ENCODE data around the gene PLB1.

The PLB1 gene, protein sequence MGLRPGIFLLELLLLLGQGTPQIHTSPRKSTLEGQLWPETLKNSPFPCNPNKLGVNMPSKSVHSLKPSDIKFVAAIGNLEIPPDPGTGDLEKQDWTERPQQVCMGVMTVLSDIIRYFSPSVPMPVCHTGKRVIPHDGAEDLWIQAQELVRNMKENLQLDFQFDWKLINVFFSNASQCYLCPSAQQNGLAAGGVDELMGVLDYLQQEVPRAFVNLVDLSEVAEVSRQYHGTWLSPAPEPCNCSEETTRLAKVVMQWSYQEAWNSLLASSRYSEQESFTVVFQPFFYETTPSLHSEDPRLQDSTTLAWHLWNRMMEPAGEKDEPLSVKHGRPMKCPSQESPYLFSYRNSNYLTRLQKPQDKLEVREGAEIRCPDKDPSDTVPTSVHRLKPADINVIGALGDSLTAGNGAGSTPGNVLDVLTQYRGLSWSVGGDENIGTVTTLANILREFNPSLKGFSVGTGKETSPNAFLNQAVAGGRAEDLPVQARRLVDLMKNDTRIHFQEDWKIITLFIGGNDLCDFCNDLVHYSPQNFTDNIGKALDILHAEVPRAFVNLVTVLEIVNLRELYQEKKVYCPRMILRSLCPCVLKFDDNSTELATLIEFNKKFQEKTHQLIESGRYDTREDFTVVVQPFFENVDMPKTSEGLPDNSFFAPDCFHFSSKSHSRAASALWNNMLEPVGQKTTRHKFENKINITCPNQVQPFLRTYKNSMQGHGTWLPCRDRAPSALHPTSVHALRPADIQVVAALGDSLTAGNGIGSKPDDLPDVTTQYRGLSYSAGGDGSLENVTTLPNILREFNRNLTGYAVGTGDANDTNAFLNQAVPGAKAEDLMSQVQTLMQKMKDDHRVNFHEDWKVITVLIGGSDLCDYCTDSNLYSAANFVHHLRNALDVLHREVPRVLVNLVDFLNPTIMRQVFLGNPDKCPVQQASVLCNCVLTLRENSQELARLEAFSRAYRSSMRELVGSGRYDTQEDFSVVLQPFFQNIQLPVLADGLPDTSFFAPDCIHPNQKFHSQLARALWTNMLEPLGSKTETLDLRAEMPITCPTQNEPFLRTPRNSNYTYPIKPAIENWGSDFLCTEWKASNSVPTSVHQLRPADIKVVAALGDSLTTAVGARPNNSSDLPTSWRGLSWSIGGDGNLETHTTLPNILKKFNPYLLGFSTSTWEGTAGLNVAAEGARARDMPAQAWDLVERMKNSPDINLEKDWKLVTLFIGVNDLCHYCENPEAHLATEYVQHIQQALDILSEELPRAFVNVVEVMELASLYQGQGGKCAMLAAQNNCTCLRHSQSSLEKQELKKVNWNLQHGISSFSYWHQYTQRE (N-terminal part only)

DNA sequence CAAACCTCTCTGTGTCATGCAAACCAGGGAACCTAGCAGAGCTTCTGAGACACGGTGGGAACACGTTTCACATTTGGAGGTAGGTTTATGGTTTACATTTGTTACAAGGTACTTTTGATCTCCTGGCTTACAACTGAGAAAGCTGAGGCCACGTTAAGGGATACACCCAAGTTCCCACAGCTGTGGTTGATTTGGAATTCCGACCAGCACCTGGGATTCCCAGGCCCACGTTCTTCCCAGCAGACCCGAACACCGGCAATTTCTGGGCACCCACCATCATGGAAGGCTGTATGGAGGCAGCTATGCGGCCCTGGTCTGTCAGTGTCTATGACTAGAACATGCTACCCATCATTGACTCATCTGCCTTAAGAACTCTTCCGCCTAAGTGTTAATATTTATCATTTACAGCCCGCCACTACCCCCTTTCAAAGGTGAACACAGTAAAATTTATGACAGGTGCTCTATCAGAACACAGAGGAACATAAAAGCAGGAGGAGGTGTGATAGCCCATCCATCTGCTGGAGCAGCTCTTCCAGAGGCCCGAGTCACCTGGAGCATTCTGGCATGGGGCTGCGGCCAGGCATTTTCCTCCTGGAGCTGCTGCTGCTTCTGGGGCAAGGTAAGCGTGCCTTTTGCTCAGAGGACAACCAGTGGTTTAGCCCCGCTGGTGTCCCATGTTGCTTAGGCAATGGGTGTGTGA, at the start of gene PLB1:
Gene PLB1 (plus strand): TSS at position 510 of the 700 bp plus-strand sequence. CDS start 55 bp downstream, at position 565.
- DNase-seq (ENCODE audit: low spot score): no peak

DNA sequence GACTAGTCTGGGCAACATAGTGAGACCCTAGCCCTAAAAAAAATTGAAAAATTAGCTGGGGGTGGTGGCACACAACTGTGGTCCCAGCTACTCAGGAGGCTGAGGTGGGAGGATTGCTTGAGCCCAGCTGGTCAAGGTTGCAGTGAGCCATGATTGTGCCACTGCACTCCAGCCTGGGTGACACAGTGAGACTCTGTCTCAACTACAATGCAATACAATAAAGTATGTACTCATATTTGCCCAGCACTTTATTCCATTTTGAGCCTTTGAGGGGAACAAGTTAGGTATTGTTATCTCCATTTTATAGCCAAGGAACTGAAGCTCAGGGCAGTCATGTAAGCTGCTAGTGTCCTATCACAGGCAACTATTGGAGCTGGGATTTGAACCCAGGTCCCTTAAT, 49.3 kb upstream of the PLB1 start:
- no peak for DNase-seq (ENCODE audit: low spot score)

DNA sequence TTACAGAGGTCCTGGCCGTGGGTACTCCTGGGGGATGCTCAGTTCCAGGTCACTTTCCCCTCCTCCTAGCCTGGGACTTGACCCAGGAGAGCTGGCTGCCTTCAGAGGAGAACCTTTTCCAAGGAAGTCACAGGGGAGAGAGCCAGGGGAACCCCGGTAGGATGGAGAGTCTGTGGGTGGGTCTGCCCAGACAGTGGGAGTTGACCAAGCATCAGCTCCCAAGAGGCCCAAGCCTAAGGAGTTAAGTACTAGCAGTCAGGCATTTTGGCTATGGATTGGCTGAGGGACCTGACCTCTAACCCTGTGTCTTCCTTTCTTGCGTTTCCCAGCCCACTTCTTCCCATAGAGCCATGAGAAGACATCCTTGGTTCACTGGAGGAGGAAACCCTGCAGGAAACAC, 48.8 kb upstream of the PLB1 start:
- no peak for DNase-seq (ENCODE audit: low spot score)

DNA sequence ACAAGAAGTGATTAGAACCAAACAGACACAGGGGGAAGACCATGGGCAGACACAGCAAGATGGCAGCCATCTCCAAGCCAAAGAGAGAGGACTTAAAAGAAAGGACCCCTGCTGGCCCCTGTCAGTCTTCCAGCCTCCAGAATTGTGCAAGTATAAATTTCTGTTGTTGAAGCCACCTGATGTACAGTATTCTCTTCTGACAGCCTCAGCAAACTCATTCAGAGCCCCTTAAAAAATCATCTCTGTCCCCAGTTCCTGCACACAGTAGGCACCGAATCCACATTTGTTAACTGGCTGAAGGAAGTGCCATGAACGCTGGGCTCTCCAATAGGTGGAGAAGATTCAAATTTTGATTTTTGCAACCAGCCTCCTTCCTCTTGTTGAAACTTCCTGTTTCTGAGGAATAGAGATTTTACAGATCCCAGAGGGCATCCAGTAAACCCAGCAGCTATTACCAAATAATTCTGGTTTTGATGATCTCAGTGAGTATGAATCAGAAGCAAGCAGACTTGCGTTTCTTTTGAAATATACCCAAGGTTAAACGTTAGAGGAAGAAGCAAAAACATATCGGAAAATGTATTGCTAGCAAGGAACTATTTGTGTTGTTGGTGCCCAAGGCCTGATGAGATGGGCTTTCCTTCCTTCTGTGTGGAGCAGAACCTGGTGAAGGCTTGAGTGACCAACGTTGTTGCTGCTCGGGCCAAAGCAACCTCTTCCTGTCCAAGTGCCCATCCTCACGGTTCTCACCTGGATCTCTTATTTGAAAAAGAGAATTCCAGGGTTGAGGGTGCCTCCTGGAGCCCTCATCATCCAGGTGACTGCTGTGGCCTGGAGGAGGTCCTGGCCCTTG, 47.7 kb upstream of the PLB1 start:
- DNase-seq (ENCODE audit: low spot score): no peak

DNA sequence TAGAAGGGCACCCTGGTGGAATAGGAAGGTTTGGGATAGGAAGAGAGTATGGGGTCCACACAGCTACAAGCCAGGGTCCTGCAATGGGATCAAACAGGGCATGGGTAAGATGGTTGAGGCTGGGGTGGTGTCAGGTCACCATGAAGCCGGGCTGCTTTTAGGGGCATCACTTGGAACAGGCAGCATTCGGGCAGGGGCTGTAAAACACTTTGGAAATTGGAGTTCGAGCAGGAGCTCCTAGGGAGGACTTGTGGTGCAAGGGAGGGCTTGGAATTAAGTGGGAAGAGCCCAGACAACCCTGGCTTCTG, 47.1 kb upstream of the PLB1 start:
- DNase-seq (ENCODE audit: low spot score): no peak

DNA sequence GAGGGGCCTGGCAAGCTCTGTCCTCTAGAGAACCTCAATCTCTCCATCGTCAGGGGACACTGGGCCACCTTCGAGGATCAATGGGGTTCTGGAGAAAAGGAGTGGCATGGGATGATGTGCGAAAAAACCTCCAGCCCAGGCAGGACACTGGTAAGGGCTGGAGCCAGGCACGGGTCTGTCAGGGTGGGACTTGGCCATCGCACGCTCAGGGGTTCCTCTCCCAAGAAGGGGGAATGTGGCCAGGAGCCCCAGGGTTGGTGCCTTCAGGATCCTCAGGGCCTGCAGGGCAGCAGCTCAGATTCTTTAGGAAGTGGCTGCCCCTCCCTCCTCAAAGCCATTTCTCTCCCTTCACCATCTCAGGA, 46.8 kb upstream of the PLB1 start:
- no peak for DNase-seq (ENCODE audit: low spot score)

DNA sequence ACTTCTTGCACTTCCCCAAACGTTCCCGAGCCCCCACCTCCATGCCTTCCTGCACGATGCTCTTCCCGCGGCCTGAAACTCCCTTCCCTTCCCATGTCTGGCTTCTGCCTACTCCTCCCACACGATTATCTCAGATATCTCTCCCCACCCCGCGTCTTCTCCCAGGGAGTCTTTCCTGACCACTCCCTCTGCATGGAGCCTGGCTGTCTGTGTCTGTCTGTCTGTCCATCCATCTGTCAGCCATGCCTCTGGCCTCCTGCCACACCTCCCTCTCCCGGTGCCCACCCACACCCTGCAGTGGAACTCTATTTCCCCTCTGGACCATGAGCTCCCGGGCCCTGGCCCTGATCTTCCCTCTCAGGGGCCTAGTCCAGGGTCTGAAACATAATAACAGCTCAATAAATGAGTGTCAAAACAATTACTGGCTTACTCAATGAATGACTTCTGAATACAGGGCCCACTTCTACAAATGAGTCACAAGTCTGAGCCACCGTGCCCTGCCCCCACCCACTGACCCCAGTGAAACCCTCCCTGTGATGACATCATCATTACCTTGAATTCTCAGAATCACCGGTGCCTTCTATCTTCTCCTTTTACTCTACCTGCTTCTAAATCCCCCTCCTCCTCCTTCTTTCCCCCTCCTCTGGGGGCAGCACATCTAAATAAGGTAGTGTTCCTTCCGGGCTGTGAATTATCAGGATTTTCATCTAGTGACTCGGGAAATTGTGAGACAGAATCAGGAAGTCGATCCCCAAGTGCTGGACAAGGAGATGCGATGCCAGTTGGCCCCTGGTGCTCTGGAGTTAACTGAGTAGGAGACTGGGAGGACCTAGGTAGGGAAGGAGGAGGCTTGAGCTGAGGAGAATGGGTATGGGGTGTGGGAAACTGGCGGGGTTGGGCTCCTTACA, 46.1 kb upstream of the PLB1 start:
- DNase-seq (ENCODE audit: low spot score): no peak

DNA sequence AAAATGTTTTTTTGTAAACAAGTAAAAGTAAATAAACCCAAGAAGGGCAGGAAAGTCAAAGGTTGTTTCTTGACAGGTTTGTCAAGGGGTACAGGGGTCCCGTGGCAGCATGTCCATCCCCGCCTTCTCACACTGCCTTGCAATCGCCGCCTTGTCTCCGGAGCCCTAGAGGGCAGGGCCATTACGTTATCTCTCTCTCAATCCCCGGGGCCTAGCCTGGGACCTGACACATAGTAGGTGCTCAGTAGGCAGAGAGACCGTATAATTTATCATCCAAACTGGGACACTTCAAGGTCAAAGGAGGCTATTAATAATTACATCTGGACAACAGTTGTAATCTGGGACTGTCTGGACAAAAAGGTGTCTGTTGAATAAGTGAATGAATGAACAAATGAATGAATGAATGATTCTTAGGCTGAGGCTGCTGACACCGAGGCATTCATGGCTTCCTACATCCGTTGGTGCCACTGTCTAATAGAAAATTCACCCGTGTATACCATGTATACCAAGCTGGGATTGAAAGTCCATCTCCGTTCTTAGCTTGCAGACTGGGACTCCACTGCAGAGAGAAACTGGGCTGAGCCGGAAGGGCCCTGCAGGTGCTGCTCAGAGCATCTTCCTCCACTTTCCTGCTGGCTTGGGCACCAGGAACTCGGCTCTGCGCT, 44.8 kb upstream of the PLB1 start:
- DNase-seq (ENCODE audit: low spot score): no peak

DNA sequence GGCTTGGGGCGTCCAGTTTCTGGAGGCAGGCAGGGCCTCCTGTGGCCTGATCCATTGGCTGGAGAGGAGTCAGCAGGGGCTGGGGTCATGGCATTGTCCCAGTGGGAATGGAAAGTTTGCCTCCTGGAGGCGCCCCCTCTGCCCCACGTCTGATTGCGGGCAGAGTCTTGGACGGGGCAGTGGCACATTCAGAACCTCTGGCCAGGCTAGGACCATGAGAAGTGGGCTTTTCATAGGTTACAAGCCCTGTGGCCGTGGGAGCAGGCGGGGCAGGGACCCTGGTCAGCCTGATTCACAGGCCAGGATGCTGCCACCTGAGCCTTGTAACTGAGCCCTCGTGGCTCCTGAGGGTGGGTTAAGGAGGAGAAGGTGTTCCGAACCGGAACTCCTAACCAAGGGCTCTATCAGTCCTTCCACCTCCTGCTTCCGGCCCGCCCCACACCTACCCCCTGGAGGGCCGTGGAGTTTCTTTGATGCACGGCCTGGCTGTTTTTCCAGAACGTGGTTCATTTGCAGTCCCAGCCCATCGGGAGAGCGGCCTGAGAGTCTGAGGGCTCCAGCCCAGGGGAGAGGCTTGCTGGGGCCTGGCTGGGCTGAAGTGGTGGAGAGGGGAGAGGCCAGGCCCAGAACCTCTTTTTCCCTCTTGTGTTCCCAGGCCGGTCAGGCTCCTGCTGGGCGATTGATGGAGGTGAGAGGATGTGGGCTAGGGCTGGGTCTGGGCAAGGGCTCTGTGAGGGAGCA, 43.9 kb upstream of the PLB1 start:
- DNase-seq (ENCODE audit: low spot score): no peak

DNA sequence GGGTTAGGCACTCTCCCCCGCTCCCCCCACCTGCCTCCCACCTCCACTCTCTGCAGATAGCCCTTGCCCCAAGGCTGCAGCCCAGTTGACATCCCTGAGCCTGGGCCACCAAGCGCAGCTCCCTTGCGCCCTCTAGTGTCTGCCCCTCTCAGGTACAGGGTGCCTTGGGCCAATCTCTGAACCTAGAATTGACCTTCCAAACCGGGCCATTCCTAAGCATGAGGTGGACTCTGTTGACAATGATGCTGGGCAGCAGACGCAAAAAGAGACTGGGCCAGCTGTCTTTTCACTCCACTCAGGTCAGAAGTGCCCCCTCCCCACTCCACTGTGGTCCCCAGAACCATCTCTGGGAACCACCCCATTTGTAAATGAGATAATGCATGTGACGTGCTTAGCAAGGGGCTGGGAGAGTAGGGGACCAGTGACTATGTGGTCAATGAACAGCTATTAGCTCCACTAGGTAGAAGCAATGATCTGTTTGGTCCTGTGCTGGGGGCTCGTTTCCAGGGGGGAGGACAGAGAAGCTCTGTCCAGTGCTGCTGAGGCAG, 43.3 kb upstream of the PLB1 start:
- peak; percentile 67 for DNase-seq (ENCODE audit: low spot score)

DNA sequence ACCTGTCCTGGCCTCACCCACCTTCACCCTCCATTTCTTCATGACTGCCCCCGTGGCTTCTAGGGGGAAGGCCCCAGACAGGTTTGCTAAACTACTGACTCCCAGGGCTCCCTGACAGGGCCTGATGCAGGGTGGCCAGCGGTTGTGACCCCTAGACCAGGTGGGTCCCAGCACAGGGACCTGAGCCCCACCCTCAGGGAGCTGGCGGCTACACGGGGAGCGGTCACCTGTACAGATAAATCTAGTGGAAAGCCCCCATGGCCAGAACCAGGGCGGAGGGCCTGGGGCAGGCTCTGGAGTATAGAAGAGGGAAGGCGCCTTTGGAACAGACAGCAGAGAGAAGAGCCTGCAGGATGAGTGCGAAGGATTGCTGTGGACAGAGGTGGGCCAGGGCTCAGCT, 42.5 kb upstream of the PLB1 start:
- no peak for DNase-seq (ENCODE audit: low spot score)

DNA sequence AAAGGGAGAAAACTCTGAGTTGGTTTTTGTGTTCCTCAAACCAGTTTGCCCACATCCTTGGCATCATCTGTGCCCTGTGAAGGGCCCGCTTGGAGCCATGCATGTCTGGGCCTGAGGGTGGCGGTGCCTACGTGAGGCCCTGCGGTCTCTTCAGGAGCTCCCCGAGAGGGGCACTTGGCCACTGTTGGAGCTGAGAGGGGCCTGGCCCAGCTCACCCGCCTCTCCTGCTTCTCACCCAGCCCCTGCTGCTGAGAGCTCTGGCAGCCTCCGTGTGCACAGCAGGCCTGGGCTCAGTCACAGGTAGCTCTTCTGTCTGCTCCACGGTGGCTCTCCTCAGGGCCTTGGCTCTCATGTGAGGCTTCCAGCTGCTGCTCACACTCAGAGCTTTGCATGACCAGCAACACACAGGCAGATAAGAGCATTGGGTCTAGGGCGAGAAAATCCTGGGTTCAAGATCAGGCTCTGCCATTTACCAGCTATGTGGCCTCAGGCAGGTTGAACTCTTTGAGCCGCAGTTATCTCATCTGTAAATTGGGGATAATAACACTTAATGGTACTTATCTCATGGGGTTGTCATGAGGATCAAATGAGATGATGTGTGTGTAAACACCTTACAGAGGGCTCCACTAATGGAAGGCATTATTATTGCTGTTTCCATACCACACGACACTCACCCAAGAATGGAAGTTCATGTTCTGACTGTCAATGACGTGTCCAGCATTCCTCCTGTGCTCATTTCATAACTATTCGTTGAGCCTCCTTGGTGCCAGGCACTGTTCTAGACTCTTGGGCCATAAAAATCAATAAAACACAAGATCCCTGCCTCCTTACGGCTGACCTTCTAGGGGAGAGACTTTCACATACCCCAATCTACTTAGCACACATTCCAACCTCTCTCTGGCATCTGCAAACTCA, 41.6 kb upstream of the PLB1 start:
- DNase-seq (ENCODE audit: low spot score): no peak

DNA sequence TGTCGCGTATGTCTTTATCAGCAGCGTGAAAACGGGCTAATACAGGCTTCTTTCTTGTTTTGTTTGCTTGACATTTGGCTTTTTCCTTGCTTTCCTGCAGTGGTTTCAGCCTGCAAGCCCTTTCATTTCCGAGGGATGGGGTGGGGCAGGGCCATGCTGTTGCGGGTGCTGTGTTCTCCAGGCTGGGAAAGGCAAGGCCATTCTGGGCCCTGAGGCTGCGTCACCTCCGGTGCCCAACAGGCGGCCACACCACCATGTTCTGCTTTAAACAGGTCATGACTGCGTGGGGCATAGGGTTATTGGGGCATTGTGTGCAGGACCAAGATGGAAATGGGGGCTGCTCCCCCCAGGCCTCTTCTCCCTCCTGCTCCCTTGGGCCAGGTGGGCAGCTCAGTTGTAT, 38.6 kb upstream of the PLB1 start:
- no peak for DNase-seq (ENCODE audit: low spot score)

DNA sequence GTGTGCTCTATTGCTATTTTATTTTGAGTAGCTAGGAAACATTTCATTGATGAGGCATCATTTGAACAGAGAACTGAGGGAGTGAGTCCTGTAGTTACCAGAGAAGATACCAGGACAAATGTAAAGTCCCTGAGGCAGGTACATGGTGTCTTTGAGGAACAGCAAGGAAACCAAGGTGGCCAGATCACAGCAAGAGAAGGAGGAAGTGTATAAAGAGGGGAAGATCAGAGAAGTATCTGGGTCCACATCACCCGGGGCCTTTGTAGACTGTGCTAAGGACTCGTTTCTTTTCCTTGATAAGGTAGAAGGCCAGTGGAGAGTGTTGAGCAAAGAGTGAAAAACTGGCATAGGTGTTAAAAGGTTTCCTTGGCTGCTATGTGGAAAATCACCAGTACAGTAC, 34.8 kb upstream of the PLB1 start:
- no peak for DNase-seq (ENCODE audit: low spot score)

DNA sequence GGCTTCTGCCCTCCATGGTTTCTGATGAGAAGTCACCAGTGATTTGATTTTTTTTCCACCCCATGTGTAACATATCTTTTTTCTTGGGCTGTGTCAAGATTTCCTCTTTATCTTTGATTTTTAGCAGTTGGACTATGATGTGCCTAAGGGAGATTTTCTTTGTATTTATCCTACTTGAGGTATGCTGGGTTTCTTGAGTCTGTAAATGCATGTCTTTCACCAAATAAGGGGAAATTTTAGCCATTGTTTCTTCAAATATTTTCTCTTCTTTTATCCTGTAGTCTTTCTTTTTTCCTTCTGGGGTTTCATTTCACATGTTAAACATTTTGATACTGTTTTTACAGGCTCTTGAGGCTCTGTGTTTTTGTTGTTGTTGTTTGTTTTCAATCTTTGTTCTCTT, 33.7 kb upstream of the PLB1 start:
- DNase-seq (ENCODE audit: low spot score): no peak

DNA sequence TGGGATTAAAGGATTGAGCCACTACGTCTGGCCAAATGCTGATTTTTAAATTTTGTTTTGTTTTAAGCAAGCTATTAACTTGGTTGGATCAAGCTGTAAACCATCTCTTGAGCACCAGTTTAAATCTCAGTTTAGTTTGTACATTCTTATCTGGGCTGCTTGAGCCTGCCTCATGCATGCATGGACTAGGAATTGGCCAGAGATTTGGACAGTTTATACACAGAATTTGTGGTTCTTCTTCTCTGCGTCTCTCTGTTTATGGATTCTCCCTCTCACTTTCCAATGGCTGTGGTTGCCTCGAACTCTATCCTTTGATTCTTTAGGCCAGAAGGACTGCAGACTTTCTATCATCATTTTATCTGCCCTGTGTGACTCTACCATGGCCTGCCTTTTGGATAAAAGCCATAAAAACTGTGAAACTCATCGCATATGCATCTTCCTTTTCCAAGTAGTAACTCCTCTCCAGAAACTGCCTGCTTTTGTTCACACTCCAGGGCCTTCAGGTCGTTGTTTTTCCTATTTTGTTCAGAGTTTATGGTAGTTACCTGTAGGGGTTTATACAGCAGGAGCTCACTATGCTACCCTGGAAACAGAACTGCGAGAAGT, 32.5 kb upstream of the PLB1 start:
- no peak for DNase-seq (ENCODE audit: low spot score)

DNA sequence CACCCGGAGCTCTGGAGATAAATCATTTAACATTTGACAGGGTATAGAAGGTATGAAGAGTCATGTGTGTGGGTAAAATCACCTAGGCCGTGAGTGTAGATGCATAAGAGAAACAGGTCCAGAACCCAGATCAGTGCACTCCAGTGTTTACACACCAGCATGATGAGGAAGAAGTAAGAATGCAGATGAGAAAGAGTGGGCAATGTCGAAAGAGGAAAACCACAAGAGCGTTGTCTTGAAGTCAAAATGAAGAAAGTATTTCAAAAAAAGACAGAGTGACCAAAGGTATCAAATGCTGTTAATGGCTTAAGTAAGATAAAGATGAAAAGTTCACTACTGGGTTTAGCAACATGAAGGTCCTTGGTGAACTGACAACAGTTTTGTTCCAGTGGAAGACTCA, 32.0 kb upstream of the PLB1 start:
- DNase-seq (ENCODE audit: low spot score): no peak
